ENCODE results near the gene DMRTA2. TPM values are rescaled to one million over a fixed set of nuclear protein-coding genes. Genes with fewer than 3 reads are reported as not detected.

The DMRTA2 gene
- total and polyA plus RNA-seq, 2 of the 8 experiments (the other 6 are each of a cell fraction or from before 2014, with no cell fraction given) = not detected

- H2BK5ac ChIP-seq (ENCODE audit: low read depth, low read length) = no peak overlapping the region
- H2BK120ac ChIP-seq (replicated peaks; ENCODE audit: low read depth, low read length) = no peak overlapping the region
- no peak overlapping the region for H3K9ac ChIP-seq (replicated peaks in 1 of 4; ENCODE audit: extremely low read depth in 1 of 4, low read depth in 3 of 4, low read length in 3 of 4)
- no peak for FAIRE-seq
- no peak overlapping the region for H2AK5ac ChIP-seq (ENCODE audit: low read depth, low read length)
- peaks cover 8 to 31% of the 10 kb centered on the region in 2 experiments for H4K20me1 ChIP-seq (replicated peaks in 1 of 2; ENCODE audit: control insufficient read depth in 1 of 2, insufficient read depth in 2 of 2, low read length in 2 of 2)
- H3K18ac ChIP-seq (ENCODE audit: extremely low read depth, low read length) = no peak overlapping the region
- no peaks in the 10 kb centered on the region; a peak in 1 of 8 replicates for H3K36me3 ChIP-seq (ENCODE audit: control insufficient read depth in 2 of 4, insufficient read depth in 4 of 4, low read length in 3 of 4)
- H3K27ac ChIP-seq (ENCODE audit: low read depth, low read length) = no peak overlapping the region
- H4K5ac ChIP-seq (ENCODE audit: insufficient read length, low read depth, low read length) = no peak overlapping the region
- H4K91ac ChIP-seq (replicated peaks; ENCODE audit: insufficient read length, low read length) = no peak overlapping the region
- no peak overlapping the region for H3K14ac ChIP-seq (ENCODE audit: insufficient read length)
- H3K23me2 ChIP-seq (ENCODE audit: low read depth, low read length) = peaks cover 11% of the 10 kb centered on the region; the same call in 1 of the 2 replicates
- no peak overlapping the region for H2BK20ac ChIP-seq (ENCODE audit: low read length)
- no peaks in the 10 kb centered on the region for H3K9me3 ChIP-seq (ENCODE audit: insufficient read depth in 2 of 2, low read depth in 1 of 2, low read length in 1 of 2)
- no peak overlapping the region for H3K56ac ChIP-seq (replicated peaks; ENCODE audit: insufficient read length, low read depth, low read length)
- DNase-seq (ENCODE audit: low read depth in 1 of 2, low spot score in 2 of 2) = peak in 1 of 2 experiments; percentile 53
- ChIA-PET POLR2A (ENCODE audit: partially characterized antibody) (interaction anchor here (1.1 to 1.8 kb wide), 2 partner anchors 12 to 13 kb away, joined by 4 to 7 read pairs; no protein-coding TSS in a partner anchor), CTCF (ENCODE audit: partially characterized antibody) (interaction anchor here (1.0 to 7.4 kb wide), 4 partner anchors 10 to 177 kb away, joined by 7 to 32 read pairs (median 10); no protein-coding TSS in a partner anchor)
- peak overlapping the region; percentile 97; the same call in 1 of the 2 replicates for H2BK12ac ChIP-seq (ENCODE audit: low read depth, low read length)
- peaks cover 10 to 23% (median 14%) of the 10 kb centered on the region in 4 experiments for H3K4me1 ChIP-seq (replicated peaks in 1 of 4; ENCODE audit: control insufficient read depth in 3 of 4, insufficient read depth in 4 of 4, low read length in 3 of 4)
- no peak overlapping the region for H3K4ac ChIP-seq (replicated peaks; ENCODE audit: insufficient read length, low read depth, low read length)
- H2AFZ ChIP-seq (ENCODE audit: low read length) = no peak overlapping the region
- peak overlapping the region in 2 of 4 experiments; percentile 3 to 19; a peak in 2 of 8 replicates for H3K4me3 ChIP-seq (ENCODE audit: extremely low read depth in 1 of 4, insufficient read depth in 2 of 4, low read depth in 3 of 4, low read length in 4 of 4)
- no peaks in the 10 kb centered on the region for H3K79me2 ChIP-seq (ENCODE audit: control insufficient read depth in 1 of 2, insufficient read depth in 2 of 2, low read length in 2 of 2)
- H3K79me1 ChIP-seq (ENCODE audit: low read depth, low read length) = no peaks in the 10 kb centered on the region
- H4K8ac ChIP-seq (ENCODE audit: extremely low read depth, insufficient read depth, low read length) = no peak overlapping the region
- WGBS, 2 experiments (ENCODE audit: extremely low coverage in 1 of 2, insufficient coverage in 1 of 2, insufficient read length in 1 of 2, insufficient replicate concordance in 2 of 2, low coverage in 1 of 2, low lambda C conversion rate in 2 of 2, missing lambda C conversion rate in 1 of 2) = 6% methylated on average over 44 of the region's 44 CpGs; no CpG with 5 or more reads in 1 of the 2 experiments
- H2BK15ac ChIP-seq (ENCODE audit: low read length) = 0 out of 2 replicates have a peak overlapping the region, but pooled peaks have one; percentile 95
- TF ChIP-seq TCF12 (IDR thresholded peaks at IDR 0.05; ENCODE audit: low read depth, low read length) = no peak
- TF ChIP-seq E2F6 (IDR thresholded peaks at IDR 0.05) = no peak
- peak; percentile 78; the same call in 1 of the 2 replicates for TF ChIP-seq CBX8 (IDR thresholded peaks at IDR 0.05; ENCODE audit: borderline replicate concordance, low read depth, low read length)
- TF ChIP-seq EZH2 (IDR thresholded peaks at IDR 0.05; ENCODE audit: low read depth, low read length, severe bottlenecking) = peak; percentile 100
- peak; percentile 88 for TF ChIP-seq RNF2 (IDR thresholded peaks at IDR 0.05; ENCODE audit: borderline replicate concordance, low read depth, low read length, missing control alignments, poor library complexity, severe bottlenecking)
- TF ChIP-seq CTBP2 (IDR thresholded peaks at IDR 0.05; ENCODE audit: borderline replicate concordance, insufficient read depth, insufficient read length, low read length) = peak; percentile 81
- H3K23ac ChIP-seq (ENCODE audit: insufficient read length) = no peak overlapping the region
- peak overlapping the region; percentile 42 to 55 for H3K4me2 ChIP-seq (ENCODE audit: insufficient read depth in 1 of 2, low read depth in 2 of 2, low read length in 2 of 2)
- peaks cover 88 to 100% (median 98%) of the 10 kb centered on the region in 4 experiments for H3K27me3 ChIP-seq (replicated peaks in 1 of 4; ENCODE audit: control insufficient read depth in 3 of 4, extremely low read depth in 1 of 4, insufficient read depth in 3 of 4, low read length in 3 of 4)
These were observed 4.0 kb upstream of the DMRTA2 start for GRCh38 chr1:50427086-50427817.

All from H1 (cell line).